K562 (cell line): Measurements from ENCODE around the gene EFHC1. TPM values are rescaled to one million over a fixed set of nuclear protein-coding genes. Genes with fewer than 3 reads are reported as not detected.

ENCODE experiments used
- CBFB ChIP-seq: sonication (generic); formaldehyde crosslinking; IDR thresholded peaks from 2 replicates; pipeline ENCODE4 v1.4.0; 2020; ENCODE audit warnings: mild to moderate bottlenecking, missing genetic modification reagents
- CREB1 ChIP-seq, 2 experiments: sonication (generic) in 1 of 2; formaldehyde crosslinking in 1 of 2; IDR thresholded peaks; 2 replicates each; pipeline versions ENCODE4 v1.6.1 to v1.8.0; 2012 to 2022; ENCODE audit warnings: inconsistent platforms in 1 of 2, mild to moderate bottlenecking in 1 of 2, missing genetic modification reagents in 1 of 2, moderate library complexity in 1 of 2
- CSDE1 ChIP-seq, 2 experiments: fragments of 450-650 bp; IDR thresholded peaks; 2 replicates each; pipeline ENCODE4 v1.6.1; 2016; ENCODE audit warnings: mild to moderate bottlenecking in 1 of 2
- CTBP1 ChIP-seq: fragments of 450-650 bp; IDR thresholded peaks from 2 replicates; pipeline ENCODE4 v1.6.1; 2016; ENCODE audit warnings: borderline replicate concordance
- ESRRA ChIP-seq: fragments of 450-650 bp; IDR thresholded peaks from 2 replicates; pipeline ENCODE4 v1.6.1; 2014; ENCODE audit warnings: low read depth, mild to moderate bottlenecking, moderate library complexity, borderline replicate concordance
- HNRNPL ChIP-seq: fragments of 200-400 bp; formaldehyde crosslinking; IDR thresholded peaks from 2 replicates; pipeline ENCODE4 v1.6.1; 2017; ENCODE audit warnings: low read depth, mild to moderate bottlenecking, low read length
- HNRNPLL ChIP-seq: fragments of 200-400 bp; formaldehyde crosslinking; IDR thresholded peaks from 2 replicates; pipeline ENCODE4 v1.6.1; 2017; ENCODE audit warnings: low read length, low read depth, mild to moderate bottlenecking; ENCODE audit not compliant: poor library complexity, severe bottlenecking
- KLF1 ChIP-seq: fragments of 450-650 bp; IDR thresholded peaks from 2 replicates; pipeline ENCODE4 v1.6.1; 2016; ENCODE audit warnings: missing genetic modification characterization, missing compliant biosample characterization
- MECOM ChIP-seq: fragments of 250-450 bp; sonication (Bioruptor Pico); IDR thresholded peaks from 2 replicates; pipeline ENCODE4 v1.8.0; 2022; ENCODE audit warnings: inconsistent platforms
- MEF2A ChIP-seq: IDR thresholded peaks from 2 replicates; pipeline ENCODE4 v1.6.1; 2011; ENCODE audit warnings: low read depth, mild to moderate bottlenecking, low read length, moderate library complexity; ENCODE audit not compliant: control insufficient read depth
- MTA1 ChIP-seq: fragments of 450-650 bp; IDR thresholded peaks from 2 replicates; pipeline ENCODE4 v1.6.1; 2017; ENCODE audit warnings: borderline replicate concordance
- MTA3 ChIP-seq: fragments of 450-650 bp; formaldehyde crosslinking; IDR thresholded peaks from 2 replicates; pipeline ENCODE4 v1.6.1; 2017; ENCODE audit warnings: mild to moderate bottlenecking, borderline replicate concordance
- MXI1 ChIP-seq: IDR thresholded peaks from 2 replicates; pipeline ENCODE4 v1.6.1; 2011; ENCODE audit warnings: low read depth, mild to moderate bottlenecking, improper control_type of control experiment, low read length
- NR2F6 ChIP-seq: fragments of 450-650 bp; formaldehyde crosslinking; IDR thresholded peaks from 2 replicates; pipeline ENCODE4 v1.4.0; 2020; ENCODE audit warnings: mild to moderate bottlenecking
- POU5F1 ChIP-seq: fragments of 150-350 bp; IDR thresholded peaks from 2 replicates; pipeline ENCODE4 v1.6.1; 2014; ENCODE audit warnings: borderline replicate concordance, low read length, low read depth, mild to moderate bottlenecking; ENCODE audit not compliant: partially characterized antibody
- RBBP5 ChIP-seq: fragments of 200-600 bp; sonication (generic); IDR thresholded peaks from 2 replicates; pipeline ENCODE4 v1.6.1; 2012; ENCODE audit warnings: borderline replicate concordance, mild to moderate bottlenecking, low read length, control low read depth, inconsistent platforms; ENCODE audit not compliant: insufficient read depth, poor library complexity, severe bottlenecking
- RCOR1 ChIP-seq, 2 experiments: IDR thresholded peaks; 2 replicates each; pipeline ENCODE4 v1.6.1; 2012; ENCODE audit warnings: low read depth in 2 of 2, low read length in 2 of 2, borderline replicate concordance in 1 of 2, improper control_type of control experiment in 1 of 2
- SP1 ChIP-seq: sonication (generic); formaldehyde crosslinking; IDR thresholded peaks from 2 replicates; pipeline ENCODE4 v1.8.1; 2022; ENCODE audit warnings: mild to moderate bottlenecking, missing genetic modification reagents
- TAF15 ChIP-seq: fragments of 200-400 bp; formaldehyde crosslinking; IDR thresholded peaks from 2 replicates; pipeline ENCODE4 v1.6.1; 2017; ENCODE audit warnings: mild to moderate bottlenecking, low read depth, low read length, moderate library complexity
- TAF9B ChIP-seq: fragments of 450-650 bp; IDR thresholded peaks from 2 replicates; pipeline ENCODE4 v1.6.1; 2018; ENCODE audit warnings: mild to moderate bottlenecking; ENCODE audit not compliant: partially characterized antibody
- ZKSCAN8 ChIP-seq: fragments of 200-800 bp; sonication (Bioruptor generic); IDR thresholded peaks from 2 replicates; pipeline ENCODE4 v1.6.1; 2016; ENCODE audit warnings: missing genetic modification characterization, missing compliant biosample characterization
- ZNF212 ChIP-seq: fragments of 450-650 bp; formaldehyde crosslinking; IDR thresholded peaks from 2 replicates; pipeline ENCODE4 v1.4.0; 2020; ENCODE audit warnings: mild to moderate bottlenecking
- ZNF354B ChIP-seq: fragments of 250-450 bp; sonication (Bioruptor Pico); IDR thresholded peaks from 2 replicates; pipeline ENCODE4 v1.4.0; 2020
- ZNF436 ChIP-seq: fragments of 250-450, 450-650 bp; sonication (Bioruptor Pico); formaldehyde crosslinking; IDR thresholded peaks from 2 replicates; pipeline ENCODE4 v1.7.0; 2020; ENCODE audit warnings: mild to moderate bottlenecking
- ZNF707 ChIP-seq: fragments of 250-450 bp; sonication (Bioruptor Pico); conservative IDR thresholded peaks from 2 replicates; pipeline ENCODE4 v1.8.0; 2022; ENCODE audit warnings: inconsistent platforms, mild to moderate bottlenecking, moderate library complexity
- ZNF778 ChIP-seq: fragments of 450-650 bp; formaldehyde crosslinking; IDR thresholded peaks from 2 replicates; pipeline ENCODE4 v1.4.0; 2020; ENCODE audit warnings: mild to moderate bottlenecking, moderate library complexity
- polyA plus RNA-seq, 8 experiments: library from polyadenylated mRNA; depleted of rRNA in 4 of 8; stranded (reverse) in 5 of 8; unstranded in 3 of 8; fragments of >200 nt; fragmentation: Nextera tagmentation in 2 of 8; fragmentation: Illumina TruSeq in 1 of 8; extraction: Ambion mirVana in 2 of 8; extraction: Trizol in 1 of 8; gene quantifications; 2 replicates each; pipeline versions ENCODE4 v1.2.1 to v1.2.3, GENCODE V29; 2011 to 2014; ENCODE audit warnings: inconsistent platforms in 1 of 8, missing spikeins in 1 of 8
- total RNA-seq, 7 experiments: library from RNA; depleted of rRNA in 6 of 7; stranded (reverse); fragments of >200 nt in 6 of 7; fragmentation: Illumina TruSeq in 2 of 7; extraction: Trizol in 2 of 7; gene quantifications; 2 replicates each; pipeline versions ENCODE4 v1.2.1 to v1.2.3, GENCODE V29; 2011 to 2021; ENCODE audit warnings: low replicate concordance in 1 of 7
- TF ChIP-seq, protein P1 (sequence below), 2 experiments: IDR thresholded peaks in 1 of 2; conservative IDR thresholded peaks in 1 of 2; 2 replicates each; pipeline ENCODE4 v1.6.1; 2016; ENCODE audit warnings: low read depth in 2 of 2, mild to moderate bottlenecking in 1 of 2, missing compliant biosample characterization in 1 of 2, missing genetic modification characterization in 1 of 2, moderate library complexity in 1 of 2

Gene EFHC1
- total and polyA plus RNA-seq, 9 of the 15 experiments (the other 6 are each of a cell fraction or from before 2014, with no cell fraction given) = 9.5 to 31.0 (median 14.9) TPM

DNA sequence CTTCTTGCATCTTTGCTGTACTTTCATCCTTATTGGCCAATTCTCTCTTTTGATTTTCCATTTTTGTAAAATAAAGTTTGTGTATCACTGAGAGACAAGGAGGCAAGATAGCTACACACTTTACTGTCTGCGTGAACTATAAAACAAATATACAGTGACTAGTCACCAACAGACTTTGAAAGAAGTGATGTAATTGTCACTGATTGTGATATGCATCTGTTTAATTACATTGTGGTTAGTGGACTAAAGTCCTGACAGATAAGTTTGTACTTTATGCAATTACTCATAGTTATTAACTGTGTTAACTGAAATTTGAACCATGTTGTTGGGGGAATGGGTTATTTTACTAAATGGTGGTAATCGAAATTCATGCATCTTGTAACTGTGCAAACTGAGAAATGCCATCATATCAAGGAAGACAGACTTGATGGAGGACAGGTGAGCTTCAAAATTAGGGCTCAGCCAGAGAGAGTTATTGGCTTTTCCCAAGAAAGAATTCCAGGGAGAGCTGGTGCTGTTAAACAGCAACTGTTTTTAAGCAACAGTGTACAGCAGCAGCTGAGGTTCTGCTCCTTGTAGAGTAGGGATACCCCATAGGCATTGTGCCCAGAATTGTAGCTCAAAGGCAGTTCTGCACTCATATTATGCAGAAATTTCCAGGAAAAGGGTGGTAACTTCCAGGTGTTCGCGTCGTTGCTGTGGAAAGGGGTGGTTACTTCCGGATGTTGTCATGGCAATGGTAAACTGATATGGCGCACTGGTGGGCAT lies 62.9 kb downstream of the EFHC1 start (continued):
- TF ChIP-seq KLF1 (tag) = peak; percentile 37; the same call in 1 of the 2 replicates
- no peak for TF ChIP-seq NR2F6
- TF ChIP-seq SP1 (CRISPR knock-in tag) = no peak; the same call in 1 of the 2 replicates
- TF ChIP-seq MTA1 = peak; percentile 51; the same call in 1 of the 2 replicates
- TF ChIP-seq POU5F1 = no peak
- TF ChIP-seq HNRNPLL = no peak
- TF ChIP-seq ZNF212 = no peak
- TF ChIP-seq ESRRA = peak; percentile 80; the same call in 1 of the 2 replicates
- TF ChIP-seq, protein P1, sequence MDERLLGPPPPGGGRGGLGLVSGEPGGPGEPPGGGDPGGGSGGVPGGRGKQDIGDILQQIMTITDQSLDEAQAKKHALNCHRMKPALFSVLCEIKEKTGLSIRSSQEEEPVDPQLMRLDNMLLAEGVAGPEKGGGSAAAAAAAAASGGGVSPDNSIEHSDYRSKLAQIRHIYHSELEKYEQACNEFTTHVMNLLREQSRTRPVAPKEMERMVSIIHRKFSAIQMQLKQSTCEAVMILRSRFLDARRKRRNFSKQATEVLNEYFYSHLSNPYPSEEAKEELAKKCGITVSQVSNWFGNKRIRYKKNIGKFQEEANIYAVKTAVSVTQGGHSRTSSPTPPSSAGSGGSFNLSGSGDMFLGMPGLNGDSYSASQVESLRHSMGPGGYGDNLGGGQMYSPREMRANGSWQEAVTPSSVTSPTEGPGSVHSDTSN (CRISPR knock-in tag; IDR thresholded peaks at IDR 0.05; ENCODE audit: low read depth) = no peak
- TF ChIP-seq, protein P1 (tag; conservative IDR thresholded peaks at IDR 0.05; ENCODE audit: low read depth) = peak; percentile 52; the same call in 1 of the 2 replicates
- no peak for TF ChIP-seq TAF9B
- no peak for TF ChIP-seq MECOM
- no peak for TF ChIP-seq ZKSCAN8
- TF ChIP-seq CSDE1 (IDR thresholded peaks at IDR 0.05) = peak in 1 of 2 experiments; percentile 74; a peak in 1 of 4 replicates
- TF ChIP-seq RBBP5 = peak; percentile 42
- no peak for TF ChIP-seq ZNF354B (CRISPR knock-in tag)
- TF ChIP-seq HNRNPL = no peak
- no peak for TF ChIP-seq MEF2A
- TF ChIP-seq ZNF778 (CRISPR knock-in tag) = no peak
- no peak for TF ChIP-seq ZNF707 (CRISPR knock-in tag)
- peak in 1 of 2 experiments; percentile 68; a peak in 2 of 4 replicates for TF ChIP-seq RCOR1 (IDR thresholded peaks at IDR 0.05; ENCODE audit: borderline replicate concordance in 1 of 2, low read depth in 2 of 2, low read length in 2 of 2)
- TF ChIP-seq MTA3 = 0 out of 2 replicates have a peak, but pooled peaks have one; percentile 55
- TF ChIP-seq TAF15 = no peak
- peak; percentile 21; the same call in 1 of the 2 replicates for TF ChIP-seq CBFB
- peak; percentile 41 for TF ChIP-seq CREB1 (IDR thresholded peaks at IDR 0.05)
- TF ChIP-seq CREB1 (CRISPR knock-in tag; IDR thresholded peaks at IDR 0.05) = no peak
- no peak for TF ChIP-seq ZNF436 (CRISPR knock-in tag)
- peak; percentile 86 for TF ChIP-seq MXI1
- peak; percentile 57; the same call in 1 of the 2 replicates for TF ChIP-seq CTBP1
